ENCODE measurements around the gene MAS1L.

MAS1L gene
- total RNA-seq: 0 reads per million in 4 experiments

GRCh38 chr6:29487660-29488059 lies at the start of gene MAS1L:
Gene MAS1L (minus strand): TSS chr6:29487956. CDS start chr6:29487902, 54 bp downstream.
- DNase-seq: no peak

DNA sequence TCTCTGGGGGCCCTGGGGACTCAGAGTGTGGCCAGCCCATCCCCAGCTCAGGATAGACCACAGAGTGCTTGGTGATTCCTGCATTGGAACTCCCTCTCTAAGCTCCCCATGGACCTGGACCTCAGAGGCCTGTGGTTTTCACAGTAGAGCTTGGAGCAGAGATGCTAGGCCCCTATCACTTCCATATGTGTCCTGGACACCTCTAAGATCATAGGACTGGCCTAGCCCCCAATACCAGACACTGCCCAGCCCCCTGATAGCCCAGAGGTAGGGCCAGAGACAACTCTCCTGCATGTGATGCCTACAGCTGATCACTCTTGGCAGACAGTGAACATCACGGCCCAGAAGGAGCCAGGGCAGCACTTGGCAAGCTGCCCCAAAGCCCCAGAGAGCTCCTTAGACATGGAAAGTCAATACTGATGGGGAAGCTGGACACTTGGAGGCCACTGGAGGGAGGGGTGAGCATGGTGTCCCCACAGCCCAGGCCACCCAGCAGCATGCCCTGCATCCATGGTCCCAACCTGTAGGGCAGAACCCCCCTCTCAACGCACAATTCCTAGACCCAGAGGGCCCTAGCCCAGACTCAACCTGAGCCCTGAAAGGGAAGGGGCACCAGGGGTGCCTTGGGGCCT lies 44.7 kb upstream of the MAS1L start:
- DNase-seq: no peak

DNA sequence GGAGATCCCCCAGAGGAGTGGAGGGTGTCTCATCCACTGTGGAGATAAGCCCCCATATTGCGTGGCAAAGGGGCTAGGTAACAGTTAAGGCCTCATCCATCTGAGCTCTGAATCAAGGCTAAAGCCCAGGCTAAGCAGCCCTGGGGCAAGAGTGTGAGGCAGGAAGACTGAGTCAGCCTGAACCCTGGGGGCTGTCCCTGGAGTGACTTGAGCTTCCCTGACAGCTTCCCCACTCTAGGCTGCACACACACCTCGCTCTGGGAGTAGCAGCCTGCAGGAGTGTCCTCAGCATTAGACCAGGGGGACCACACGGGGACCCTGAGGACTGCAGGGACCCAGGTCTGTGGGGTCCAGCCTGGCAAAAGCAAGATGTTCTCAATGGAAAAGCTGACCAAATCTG lies 43.9 kb upstream of the MAS1L start:
- no peak for DNase-seq

DNA sequence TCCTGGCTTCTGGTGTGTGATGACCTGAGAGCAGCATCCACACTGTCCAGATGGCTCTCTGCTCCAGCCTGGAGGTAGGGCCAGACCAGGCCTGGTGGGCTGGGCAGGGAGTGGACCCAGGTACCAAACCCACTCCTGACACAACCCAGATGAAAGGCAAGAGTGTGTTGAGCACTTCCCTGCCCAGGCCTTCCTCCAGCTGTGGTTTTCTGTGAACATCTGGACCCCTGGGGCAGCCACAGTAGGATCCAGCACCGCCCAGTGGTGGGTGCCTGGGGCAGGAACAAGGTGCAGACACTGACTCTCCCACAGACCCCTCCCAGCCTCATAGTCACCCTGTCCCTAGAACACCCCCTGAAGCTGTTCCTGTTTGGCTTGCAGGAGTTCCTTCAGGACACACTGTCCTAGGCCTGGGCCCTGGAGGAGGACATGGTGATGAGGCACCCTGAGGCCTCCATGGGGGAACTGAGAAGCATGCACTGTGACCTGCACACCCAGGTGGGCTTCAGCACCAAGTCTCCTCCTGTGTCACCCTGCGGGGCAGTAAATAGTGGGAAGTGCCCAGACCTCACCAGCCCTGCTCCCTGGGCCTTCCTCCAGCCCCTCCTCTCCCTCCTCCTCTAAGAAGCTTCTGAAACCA lies 43.0 kb upstream of the MAS1L start:
- DNase-seq: no peak

GRCh38 chr6:29529956-29530355 lies 42.2 kb upstream of the MAS1L start:
- DNase-seq: no peak

DNA sequence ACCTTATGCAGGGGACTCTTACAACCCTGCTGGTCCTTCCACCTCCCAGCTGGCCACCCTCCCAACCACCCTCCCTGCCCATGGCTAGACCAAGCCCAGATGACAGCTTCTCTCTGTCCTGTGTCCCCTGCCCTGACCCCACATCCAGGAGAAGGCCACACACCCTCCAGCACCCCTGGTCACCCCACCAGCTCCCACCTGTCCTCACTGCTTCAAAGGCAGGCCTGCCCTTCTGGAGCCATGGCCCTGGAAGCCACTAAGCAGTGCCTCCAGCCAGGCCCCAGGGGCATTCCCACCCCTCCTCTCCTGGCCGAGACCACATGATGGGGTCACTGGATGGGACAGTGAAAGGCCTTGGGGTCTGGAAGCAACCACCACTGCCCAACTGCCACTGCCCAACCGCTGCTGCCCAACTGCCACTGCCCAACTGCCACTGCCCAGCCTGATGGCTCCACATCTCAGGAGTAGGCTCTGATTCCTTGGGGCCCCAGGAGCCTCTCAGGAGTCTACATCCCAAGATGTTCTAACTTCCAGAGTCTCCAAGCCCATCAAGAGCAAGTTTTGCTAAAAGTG lies 41.3 kb upstream of the MAS1L start:
- no peak for DNase-seq

DNA sequence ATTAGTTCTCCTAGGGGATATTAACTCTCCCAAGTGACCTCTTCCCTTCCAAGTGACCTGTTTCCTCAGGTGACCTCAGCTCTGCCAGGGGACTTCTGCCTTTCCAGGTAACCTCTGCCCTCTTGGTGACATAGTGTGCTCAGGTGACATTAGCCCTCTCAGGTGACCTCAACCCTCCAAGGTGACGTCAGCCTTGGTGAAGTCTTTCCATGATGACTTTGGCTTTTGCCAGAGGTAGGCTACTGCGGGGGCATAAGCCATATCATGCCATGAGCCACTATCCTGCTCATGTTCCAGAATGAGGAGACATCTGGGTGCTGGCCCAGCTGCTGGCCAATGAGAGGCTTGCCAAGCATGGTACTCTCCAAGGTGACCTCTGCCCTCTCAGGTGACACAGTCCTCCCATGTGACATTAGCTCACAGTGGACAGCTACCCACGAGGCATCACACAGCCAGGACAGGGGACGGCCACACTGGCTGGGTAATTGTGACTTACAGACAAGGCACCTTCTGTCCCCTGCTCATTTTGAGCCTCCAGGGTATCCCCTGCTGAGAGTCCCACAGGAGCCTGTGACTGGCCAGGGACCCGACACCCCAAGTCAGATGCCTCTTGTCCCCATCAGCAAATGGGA lies 40.7 kb upstream of the MAS1L start:
- no peak for DNase-seq

GRCh38 chr6:29527564-29527963 lies 39.8 kb upstream of the MAS1L start:
- DNase-seq: no peak

DNA sequence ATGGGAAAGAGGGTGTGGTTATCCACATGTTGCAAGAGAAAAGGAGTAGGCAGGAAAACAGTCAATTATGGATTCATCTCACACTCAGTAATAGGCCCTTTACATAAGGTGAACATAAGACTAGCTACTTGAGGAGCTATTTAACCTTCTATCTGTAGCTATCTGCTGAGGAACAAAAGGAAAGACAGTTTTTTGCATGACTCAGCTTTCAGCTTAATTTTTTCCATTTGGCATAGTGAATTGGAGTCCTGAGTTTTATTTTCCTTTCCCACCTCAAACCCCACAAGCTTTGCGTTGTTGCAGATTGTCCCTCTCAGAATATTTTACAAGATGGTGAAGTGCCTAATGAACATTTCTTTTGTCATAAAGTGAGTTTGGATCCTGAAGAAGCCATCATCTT lies 39.4 kb upstream of the MAS1L start:
- DNase-seq: no peak

- DNase-seq: no peak
These were observed 37.5 kb upstream of the MAS1L start for GRCh38 chr6:29525311-29525639.

DNA sequence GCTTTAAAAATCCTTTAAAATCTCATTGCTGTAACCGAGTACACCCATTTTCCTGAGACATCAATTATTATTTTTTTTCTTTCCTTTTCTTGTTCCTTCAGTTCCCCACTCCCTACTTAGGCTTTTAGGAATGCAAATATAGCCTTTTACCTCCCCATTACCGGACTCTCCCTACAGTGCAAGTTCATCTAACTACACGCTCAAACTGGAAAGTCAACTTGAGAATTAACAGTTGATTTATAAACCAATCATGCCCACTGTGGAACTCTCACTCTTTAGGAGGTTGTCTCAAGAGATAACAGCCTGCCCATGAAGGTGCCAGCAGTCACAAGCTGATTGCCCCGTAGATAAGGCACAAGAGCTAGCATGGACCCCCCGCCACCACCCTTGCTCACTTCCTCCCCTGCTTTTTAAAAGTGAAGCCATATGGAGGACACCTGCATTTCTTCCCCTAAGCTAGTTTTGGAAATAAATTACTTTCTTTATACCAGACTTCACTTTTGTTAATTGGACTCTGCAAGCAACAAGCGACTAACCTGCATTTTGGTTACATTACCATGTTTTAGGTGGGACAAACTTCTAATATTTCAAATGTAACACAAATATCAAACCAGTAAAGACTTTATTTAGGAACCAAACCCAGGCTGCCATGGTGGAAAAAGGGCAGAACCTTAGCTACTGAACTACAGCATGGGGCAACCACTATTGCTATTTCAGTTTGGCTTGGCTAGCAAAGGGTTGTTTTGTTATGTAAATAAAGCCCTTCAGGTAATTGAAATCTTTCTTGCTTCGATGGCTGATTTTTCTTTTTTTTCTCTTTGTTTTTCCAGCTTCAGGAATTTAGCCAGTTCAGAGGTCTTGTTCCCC lies 36.9 kb upstream of the MAS1L start:
- no peak for DNase-seq

DNA sequence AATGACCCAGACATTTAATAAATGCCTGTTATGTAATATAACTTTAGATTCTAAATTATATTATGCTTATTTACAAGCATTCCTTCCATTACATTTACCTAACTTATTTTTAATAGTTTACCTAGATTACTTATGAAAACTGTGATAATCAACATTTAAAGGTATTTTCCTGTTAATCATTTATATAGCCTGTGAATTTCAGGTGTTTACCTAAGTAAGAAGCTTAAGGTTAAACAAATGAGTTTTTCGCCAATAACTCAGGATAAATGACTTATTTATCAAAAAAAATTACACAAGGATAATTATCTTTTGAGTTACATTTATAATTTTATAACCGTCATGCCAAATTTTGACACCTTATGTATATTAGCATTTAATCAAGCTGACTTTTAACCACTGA lies 36.3 kb upstream of the MAS1L start:
- DNase-seq: no peak

DNA sequence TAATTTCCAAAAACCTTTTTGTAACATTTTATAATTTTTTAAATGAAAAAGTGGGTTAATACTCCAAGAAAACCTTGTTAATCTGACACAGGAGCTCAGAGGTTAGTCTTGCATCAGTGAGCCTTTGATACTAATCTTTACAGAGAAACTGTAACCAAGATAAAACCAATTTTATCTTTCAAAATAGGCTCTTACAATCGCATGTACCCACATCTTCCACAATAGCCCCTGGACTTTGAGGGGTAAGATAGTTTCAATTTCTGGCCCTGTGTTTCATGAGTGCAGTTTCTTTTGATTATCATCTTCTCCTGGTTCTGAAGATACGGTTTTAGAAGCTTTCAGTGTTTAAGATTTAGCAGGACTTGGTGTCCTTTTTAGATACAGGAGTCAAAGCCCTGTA lies 34.5 kb upstream of the MAS1L start:
- no peak for DNase-seq

DNA sequence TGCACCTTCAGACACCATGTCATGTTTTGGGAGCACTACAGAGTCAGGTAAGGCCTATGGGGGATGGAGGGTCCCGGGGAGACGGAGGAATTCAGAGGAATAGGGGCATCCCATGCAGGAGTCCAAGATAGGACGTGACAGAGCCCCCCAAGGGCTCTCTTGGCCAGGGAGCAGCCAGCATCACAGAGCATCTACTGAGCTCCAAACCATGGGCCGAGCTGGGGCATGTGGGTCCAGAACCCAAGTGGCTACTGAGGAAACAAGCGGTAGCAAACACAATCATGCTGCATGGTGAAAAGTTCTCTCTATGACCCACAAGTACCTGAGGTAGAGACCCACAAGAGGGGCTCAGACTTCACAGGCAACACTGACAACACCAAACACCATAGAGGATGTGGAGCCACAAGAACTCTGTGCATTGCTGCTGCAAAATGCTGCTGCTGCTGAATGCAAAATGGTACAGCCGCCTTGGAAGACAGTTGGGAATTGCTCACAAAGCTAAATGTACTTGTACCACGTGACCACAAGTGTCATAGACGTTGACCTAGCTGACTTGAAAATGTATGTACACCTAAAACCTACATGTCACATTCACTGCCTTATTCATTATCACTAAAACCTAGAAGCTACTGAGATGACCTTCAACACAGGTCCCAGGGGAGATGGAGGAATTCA lies 33.4 kb upstream of the MAS1L start:
- no peak for DNase-seq

- no peak for DNase-seq
These were observed 32.5 kb upstream of the MAS1L start for GRCh38 chr6:29520232-29520631.

DNA sequence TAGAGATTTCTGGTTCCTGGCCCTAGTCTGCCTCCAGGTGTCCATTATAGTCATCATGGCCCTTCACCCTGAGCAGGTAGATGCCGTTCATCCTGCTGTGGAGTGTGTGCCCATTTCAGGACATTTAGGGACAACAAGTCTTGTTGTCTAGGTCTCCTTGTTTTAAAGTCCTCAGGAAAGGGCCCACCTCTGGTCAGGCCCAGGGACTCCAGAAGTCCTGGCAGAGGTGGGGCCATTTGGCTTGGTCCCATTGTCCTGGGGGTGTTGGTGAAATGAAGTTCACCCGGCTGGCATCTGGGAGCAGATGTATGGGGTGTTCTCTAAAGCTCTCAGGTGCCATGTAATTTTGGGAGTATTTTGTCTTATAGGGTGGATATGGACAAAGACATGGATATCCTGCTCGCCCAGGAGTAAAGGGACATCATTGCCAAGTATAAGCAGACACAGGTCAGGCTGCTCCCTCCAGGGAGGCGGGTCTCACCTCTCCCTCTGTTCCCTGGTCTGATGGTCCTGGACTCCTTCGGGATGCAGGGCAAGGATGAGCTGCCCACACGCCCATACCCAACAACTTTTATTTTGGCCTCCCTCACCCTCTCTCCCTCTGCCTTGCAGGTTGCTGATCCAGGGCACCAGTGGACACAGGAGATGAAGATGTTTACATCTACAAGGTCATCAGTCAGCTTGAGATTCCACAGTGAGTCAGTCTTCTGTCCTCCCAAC lies 31.7 kb upstream of the MAS1L start:
- no peak for DNase-seq

DNA sequence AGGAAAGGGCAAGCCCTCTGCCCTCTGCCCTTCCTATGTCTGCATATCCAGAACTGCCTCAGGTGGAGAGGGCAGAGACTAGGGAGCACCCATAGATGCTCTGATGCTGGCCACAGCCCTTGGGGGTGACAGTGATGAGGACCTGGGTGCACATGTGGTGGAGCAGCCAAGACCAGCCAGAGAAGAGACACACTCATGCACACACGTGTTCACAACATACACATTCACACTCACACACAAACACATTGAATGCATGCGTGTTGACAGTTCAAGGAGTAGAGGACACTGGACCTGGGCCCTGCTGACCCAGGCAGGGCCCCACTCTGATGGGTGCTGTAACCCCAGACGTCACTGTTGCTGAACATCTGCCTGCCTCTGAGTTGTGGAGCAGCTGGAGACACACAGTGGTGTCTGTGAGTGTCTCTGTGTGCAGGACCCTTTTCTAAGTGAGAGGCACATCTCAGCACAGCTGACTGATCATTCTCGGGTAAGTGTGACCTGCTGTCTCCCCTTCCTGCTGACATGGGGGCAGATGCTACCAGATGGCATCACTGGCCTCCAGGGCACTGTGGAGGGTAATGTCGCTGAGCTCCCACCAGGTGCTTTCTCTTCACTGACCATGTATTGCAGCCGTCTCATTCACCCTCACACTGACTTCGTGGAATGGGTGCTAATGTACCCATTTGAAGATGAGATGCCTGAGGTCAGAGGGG lies 30.1 kb upstream of the MAS1L start:
- no peak for DNase-seq

- no peak for DNase-seq
These were observed 29.5 kb upstream of the MAS1L start for GRCh38 chr6:29517245-29517644.

DNA sequence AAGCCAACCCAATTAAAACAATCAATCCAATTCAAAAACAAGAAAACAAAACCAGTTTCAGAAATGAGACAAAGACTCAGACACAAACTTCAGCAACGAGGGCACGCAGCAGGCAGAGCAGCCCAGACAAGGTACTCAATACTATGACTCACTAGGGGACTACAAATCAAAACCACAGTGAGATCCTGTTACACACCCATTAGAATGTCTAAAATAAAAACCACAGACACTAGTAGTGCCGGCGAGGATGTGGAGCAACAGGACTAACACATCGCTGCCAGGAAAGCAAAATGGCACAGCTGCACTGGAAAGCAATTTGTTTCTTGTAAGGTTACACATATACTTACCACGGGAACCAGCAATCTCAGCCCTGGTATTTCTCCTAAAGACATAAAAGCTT lies 28.4 kb upstream of the MAS1L start:
- DNase-seq: no peak

GRCh38 chr6:29510746-29511300 lies 23.1 kb upstream of the MAS1L start:
- DNase-seq: no peak

GRCh38 chr6:29510202-29510601 lies 22.4 kb upstream of the MAS1L start:
- DNase-seq: no peak

Measured in effector CD8-positive, alpha-beta T cell (primary cell).